HG03064 (cell line): ENCODE data around the gene FAM20C.

Source experiments
- ATAC-seq: cut with Tn5 transposase; IDR thresholded peaks from one replicate; pipeline ENCODE4 v1.9.1; 2021; ENCODE audit warnings: low read depth; ENCODE audit not compliant: unreplicated experiment

The FAM20C gene

GRCh38 chr7:158771-159170, 33.6 kb upstream of the FAM20C start:
- no peak for ATAC-seq

GRCh38 chr7:159370-160270, 32.8 kb upstream of the FAM20C start:
- no peak for ATAC-seq

- ATAC-seq, result no peak
Measured at GRCh38 chr7:160958-161725, 31.2 kb upstream of the FAM20C start.

- no peak for ATAC-seq
Measured at GRCh38 chr7:162632-163297, 29.6 kb upstream of the FAM20C start.

GRCh38 chr7:163298-163695, 29.1 kb upstream of the FAM20C start:
- ATAC-seq, result no peak

- ATAC-seq, result no peak
Measured at GRCh38 chr7:163971-164881, 28.1 kb upstream of the FAM20C start.

GRCh38 chr7:164882-165660, 27.3 kb upstream of the FAM20C start:
- no peak for ATAC-seq

GRCh38 chr7:165661-166337, 26.6 kb upstream of the FAM20C start:
- ATAC-seq, result no peak

GRCh38 chr7:166338-167060, 25.9 kb upstream of the FAM20C start:
- ATAC-seq, result no peak

- no peak for ATAC-seq
Measured at GRCh38 chr7:167090-167855, 25.1 kb upstream of the FAM20C start.

- ATAC-seq, result no peak
Measured at GRCh38 chr7:167976-168791, 24.2 kb upstream of the FAM20C start.

- ATAC-seq, result no peak
Measured at GRCh38 chr7:169276-170172, 22.8 kb upstream of the FAM20C start.

GRCh38 chr7:170551-171363, 21.6 kb upstream of the FAM20C start:
- no peak for ATAC-seq

- ATAC-seq, result no peak
Measured at GRCh38 chr7:171364-171904, 20.9 kb upstream of the FAM20C start.
